ENCODE results near the gene PDSS2.
A peak's percentile ranks its signal among the peaks of the same experiment; 100 is the strongest.

The PDSS2 gene

GRCh38 chr6:107421696-107422256, 37.6 kb downstream of the PDSS2 start:
- Histone ChIP-seq H3F3A (ENCODE audit: low read depth) (no peaks in the 10 kb centered on the region), H2AFZ (ENCODE audit: low read length) (no peak overlapping the region), H3K9me2 (replicated peaks; ENCODE audit: low read depth, low read length) (no peaks in the 10 kb centered on the region), H3K79me2 (ENCODE audit: insufficient read depth, low read length) (peaks cover 16% of the 10 kb centered on the region; the same call in 1 of the 2 replicates), H3K27me3 (ENCODE audit: insufficient read depth, low read length, poor library complexity, severe bottlenecking) (no peaks in the 10 kb centered on the region), H3K4me2 (ENCODE audit: low read depth, low read length, poor library complexity, severe bottlenecking) (peak overlapping the region; percentile 47), H3K9me3 (ENCODE audit: insufficient read depth, low read depth, low read length) (peaks cover 9% of the 10 kb centered on the region; the same call in 1 of the 2 replicates), H3K9ac (ENCODE audit: low read depth, low read length, poor library complexity, severe bottlenecking) (no peak overlapping the region), H3K4me1 (ENCODE audit: insufficient read depth, low read length, poor library complexity, severe bottlenecking) (peaks cover 20% of the 10 kb centered on the region), H3K36me3 (ENCODE audit: insufficient read depth, low read length) (no peaks in the 10 kb centered on the region), H4K20me1 (ENCODE audit: insufficient read depth, low read length, poor library complexity, severe bottlenecking) (no peaks in the 10 kb centered on the region), H3K4me3 (ENCODE audit: low read length, poor library complexity, severe bottlenecking) (no peak overlapping the region)
- no peak for TF ChIP-seq CTCF (conservative IDR thresholded peaks at IDR 0.05; ENCODE audit: low read length)
- TF ChIP-seq EZH2phosphoT487 (IDR thresholded peaks at IDR 0.05; ENCODE audit: borderline replicate concordance): no peak

GRCh38 chr6:107419733-107420132, 39.6 kb downstream of the PDSS2 start:
- Histone ChIP-seq H2AFZ (ENCODE audit: low read length) (no peak overlapping the region), H3K9ac (ENCODE audit: low read depth, low read length, poor library complexity, severe bottlenecking) (no peak overlapping the region), H3K4me1 (ENCODE audit: insufficient read depth, low read length, poor library complexity, severe bottlenecking) (peaks cover 20% of the 10 kb centered on the region), H3K9me3 (ENCODE audit: insufficient read depth, low read depth, low read length) (no peaks in the 10 kb centered on the region), H3K9me2 (replicated peaks; ENCODE audit: low read depth, low read length) (no peaks in the 10 kb centered on the region), H3K27me3 (ENCODE audit: insufficient read depth, low read length, poor library complexity, severe bottlenecking) (no peaks in the 10 kb centered on the region), H3K4me2 (ENCODE audit: low read depth, low read length, poor library complexity, severe bottlenecking) (no peak overlapping the region), H3K79me2 (ENCODE audit: insufficient read depth, low read length) (peaks cover 15% of the 10 kb centered on the region; the same call in 1 of the 2 replicates), H3F3A (ENCODE audit: low read depth) (no peaks in the 10 kb centered on the region), H4K20me1 (ENCODE audit: insufficient read depth, low read length, poor library complexity, severe bottlenecking) (no peaks in the 10 kb centered on the region), H3K36me3 (ENCODE audit: insufficient read depth, low read length) (no peaks in the 10 kb centered on the region), H3K4me3 (ENCODE audit: low read length, poor library complexity, severe bottlenecking) (no peak overlapping the region)
- no peak for TF ChIP-seq CTCF (conservative IDR thresholded peaks at IDR 0.05; ENCODE audit: low read length)
- TF ChIP-seq EZH2phosphoT487 (IDR thresholded peaks at IDR 0.05; ENCODE audit: borderline replicate concordance): no peak

GRCh38 chr6:107418118-107418517, 41.2 kb downstream of the PDSS2 start:
- Histone ChIP-seq H3K27me3 (ENCODE audit: insufficient read depth, low read length, poor library complexity, severe bottlenecking) (no peaks in the 10 kb centered on the region), H3K36me3 (ENCODE audit: insufficient read depth, low read length) (no peaks in the 10 kb centered on the region), H4K20me1 (ENCODE audit: insufficient read depth, low read length, poor library complexity, severe bottlenecking) (no peaks in the 10 kb centered on the region), H3K9ac (ENCODE audit: low read depth, low read length, poor library complexity, severe bottlenecking) (no peak overlapping the region), H3K4me2 (ENCODE audit: low read depth, low read length, poor library complexity, severe bottlenecking) (no peak overlapping the region), H3K4me1 (ENCODE audit: insufficient read depth, low read length, poor library complexity, severe bottlenecking) (peaks cover 14% of the 10 kb centered on the region), H3K4me3 (ENCODE audit: low read length, poor library complexity, severe bottlenecking) (no peak overlapping the region), H3F3A (ENCODE audit: low read depth) (no peaks in the 10 kb centered on the region), H3K79me2 (ENCODE audit: insufficient read depth, low read length) (peaks cover 18% of the 10 kb centered on the region; the same call in 1 of the 2 replicates), H3K9me3 (ENCODE audit: insufficient read depth, low read depth, low read length) (no peaks in the 10 kb centered on the region), H3K9me2 (replicated peaks; ENCODE audit: low read depth, low read length) (no peaks in the 10 kb centered on the region), H2AFZ (ENCODE audit: low read length) (no peak overlapping the region)
- no peak for TF ChIP-seq EZH2phosphoT487 (IDR thresholded peaks at IDR 0.05; ENCODE audit: borderline replicate concordance)
- TF ChIP-seq CTCF (conservative IDR thresholded peaks at IDR 0.05; ENCODE audit: low read length): peak; percentile 65
